Measurements from ENCODE around the gene PACS2.
"Not testable (repeated sequence)": the region's sequence is repeated elsewhere in the genome, so short reads cannot be mapped to it uniquely, and the experiment has no call there.

The PACS2 gene

DNA sequence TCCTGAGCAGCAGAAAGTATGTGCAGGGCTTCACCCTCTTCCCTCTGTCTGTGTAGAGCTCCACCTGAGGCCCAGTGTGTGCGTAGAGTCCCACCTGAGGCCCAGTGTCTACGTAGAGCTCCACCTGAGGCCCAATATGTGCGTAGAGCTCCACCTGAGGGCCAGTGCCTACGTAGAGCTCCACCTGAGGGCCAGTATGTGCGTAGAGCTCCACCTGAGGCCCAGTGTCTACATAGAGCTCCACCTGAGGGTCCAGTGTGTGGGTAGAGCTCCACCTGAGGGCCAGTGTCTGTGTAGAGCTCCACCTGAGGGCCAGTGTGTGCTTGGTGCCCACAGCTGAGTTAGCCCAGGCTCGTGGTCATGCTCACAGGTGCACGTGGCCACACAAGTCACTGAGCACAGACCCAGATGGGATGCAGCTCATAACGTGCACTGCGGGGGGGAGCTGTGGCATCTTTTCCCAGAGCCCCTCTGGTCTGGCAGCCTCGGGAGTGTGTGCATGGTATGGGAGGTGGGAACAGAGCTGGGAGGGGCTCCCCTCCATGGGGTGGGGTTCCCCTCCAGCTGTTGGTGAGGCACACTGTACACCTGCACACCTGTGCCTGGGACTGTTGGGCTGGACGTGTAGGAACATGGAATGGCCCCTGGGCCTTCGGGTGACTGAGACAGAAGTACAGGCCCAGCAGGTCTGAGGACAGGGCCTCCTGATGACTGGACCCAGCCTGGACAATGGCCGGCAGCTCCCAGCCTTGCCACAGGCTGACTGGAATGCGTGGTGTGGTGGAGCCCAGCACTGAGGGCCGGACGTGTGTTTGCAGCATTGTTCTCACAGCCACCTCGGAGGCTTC is 20.1 kb downstream of the PACS2 start:
- 93% methylated on average over 17 of the region's 17 CpGs for WGBS
- H3K27ac ChIP-seq (ENCODE audit: low read depth, low read length), result no peak overlapping the region
- no peaks in the 10 kb centered on the region for H3K27me3 ChIP-seq (ENCODE audit: insufficient read depth, low read length)
- peaks cover 8% of the 10 kb centered on the region; the same call in 1 of the 2 replicates for H3K4me1 ChIP-seq (ENCODE audit: insufficient read depth, low read length)
- H3K36me3 ChIP-seq (ENCODE audit: insufficient read depth, low read length), result no peaks in the 10 kb centered on the region
- H3K4me3 ChIP-seq (ENCODE audit: low read length), result no peak overlapping the region
- no peaks in the 10 kb centered on the region for H3K9me3 ChIP-seq (ENCODE audit: insufficient read depth, low read depth, low read length)
- no peak overlapping the region for H3K9ac ChIP-seq (ENCODE audit: low read depth, low read length)

DNA sequence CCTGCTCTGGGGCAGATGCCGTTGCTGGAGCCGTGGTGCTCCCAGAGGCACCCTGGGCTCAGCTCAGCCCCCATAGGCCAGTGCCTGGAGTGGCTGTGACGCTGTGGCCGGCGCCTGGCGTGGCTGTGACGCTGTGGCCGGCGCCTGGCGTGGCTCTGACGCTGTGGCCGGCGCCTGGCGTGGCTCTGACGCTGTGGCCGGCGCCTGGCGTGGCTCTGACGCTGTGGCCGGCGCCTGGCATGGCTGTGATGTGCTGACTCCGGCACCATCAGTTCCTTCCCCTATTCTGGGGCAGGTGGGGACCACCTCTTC is 20.6 kb downstream of the PACS2 start:
- H3K9me3 ChIP-seq (ENCODE audit: insufficient read depth, low read depth, low read length); H3K36me3 ChIP-seq (ENCODE audit: insufficient read depth, low read length); H3K4me1 ChIP-seq (ENCODE audit: insufficient read depth, low read length); H3K9ac ChIP-seq (ENCODE audit: low read depth, low read length); H3K4me3 ChIP-seq (ENCODE audit: low read length); H3K27me3 ChIP-seq (ENCODE audit: insufficient read depth, low read length); H3K27ac ChIP-seq (ENCODE audit: low read depth, low read length): not testable (repeated sequence)
- WGBS, result 97% methylated on average over 22 of the region's 22 CpGs

DNA sequence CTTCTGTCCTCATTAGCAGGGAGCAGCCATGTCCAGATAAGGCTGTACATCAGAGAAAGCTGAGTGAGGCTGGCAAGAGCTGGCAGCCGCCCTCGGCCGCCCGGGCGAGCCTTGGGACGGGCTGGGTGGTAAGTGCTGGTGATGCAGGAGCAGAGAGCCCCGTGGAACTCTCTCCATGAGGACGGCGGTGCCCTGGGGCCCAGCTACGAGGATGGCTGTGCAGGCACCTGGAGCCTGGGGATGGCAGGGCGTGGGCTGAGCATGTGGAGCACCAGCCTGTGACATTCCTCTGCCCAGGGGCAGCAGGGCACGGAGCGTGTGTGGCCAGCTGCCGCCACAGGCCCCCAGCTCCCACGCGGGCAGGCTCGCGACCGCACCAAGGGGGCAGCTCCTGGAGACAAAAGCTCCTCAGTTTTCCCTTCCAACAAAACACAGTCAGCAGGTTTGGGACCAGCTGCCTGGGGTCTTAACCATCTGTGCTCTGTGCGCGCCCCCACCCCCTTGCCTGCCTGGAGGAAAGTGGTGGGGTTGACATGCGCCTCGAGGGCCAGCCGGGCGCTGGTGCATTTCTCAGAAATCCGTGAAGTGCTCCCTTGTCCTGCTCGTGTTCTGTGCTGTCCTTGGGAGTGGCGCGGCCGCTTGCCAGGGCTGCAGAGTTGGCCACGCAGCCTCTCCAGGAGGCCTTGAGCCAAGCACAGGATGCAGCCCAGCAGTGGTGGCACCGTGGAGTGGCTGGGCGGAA is 21.4 kb downstream of the PACS2 start:
- no peak overlapping the region for H3K27ac ChIP-seq (ENCODE audit: low read depth, low read length)
- no peak overlapping the region for H3K9ac ChIP-seq (ENCODE audit: low read depth, low read length)
- H3K27me3 ChIP-seq (ENCODE audit: insufficient read depth, low read length), result no peaks in the 10 kb centered on the region
- WGBS, result 96% methylated on average over 33 of the region's 33 CpGs
- no peaks in the 10 kb centered on the region for H3K4me1 ChIP-seq (ENCODE audit: insufficient read depth, low read length)
- H3K4me3 ChIP-seq (ENCODE audit: low read length), result no peak overlapping the region
- no peaks in the 10 kb centered on the region for H3K36me3 ChIP-seq (ENCODE audit: insufficient read depth, low read length)
- no peaks in the 10 kb centered on the region for H3K9me3 ChIP-seq (ENCODE audit: insufficient read depth, low read depth, low read length)

DNA sequence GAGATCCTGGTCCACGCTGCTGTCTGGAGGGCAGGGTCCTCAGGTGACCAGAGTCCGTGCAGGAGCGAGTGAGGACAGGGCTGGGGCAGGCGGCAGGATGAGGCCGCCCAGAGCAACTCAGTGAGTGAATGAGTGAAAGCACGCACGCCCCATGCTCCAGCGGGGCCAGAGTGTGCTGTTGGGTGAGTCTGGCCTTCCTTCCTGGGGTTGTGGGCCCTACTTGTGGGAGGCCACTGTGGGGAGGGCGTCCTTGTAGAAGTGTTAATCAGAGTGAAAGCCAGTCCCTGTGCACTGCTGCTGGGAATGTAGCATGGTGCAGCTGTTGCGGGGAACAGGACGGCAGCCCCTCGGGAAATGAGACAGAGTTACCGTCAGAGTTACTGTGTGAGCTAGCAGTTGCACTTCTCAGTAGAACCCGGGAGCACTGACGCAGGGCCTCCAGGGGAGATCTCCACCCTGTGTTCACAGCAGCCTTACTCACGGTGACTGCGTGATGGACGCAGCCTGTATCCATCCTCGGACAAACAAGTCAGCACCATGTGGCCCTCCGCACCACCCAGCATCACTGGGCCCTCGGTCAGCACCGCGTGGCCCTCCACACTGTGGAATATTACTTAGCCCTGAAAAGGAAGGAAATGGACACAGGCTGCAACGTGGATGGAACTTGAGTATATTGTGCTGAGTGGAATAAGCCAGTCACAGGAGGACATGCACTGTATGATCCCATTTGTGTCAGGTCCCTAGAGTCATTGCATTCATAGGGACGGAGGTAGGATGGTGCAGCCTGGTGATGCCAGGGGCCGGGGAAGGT is 22.1 kb downstream of the PACS2 start:
- no peaks in the 10 kb centered on the region for H3K4me1 ChIP-seq (ENCODE audit: insufficient read depth, low read length)
- 96% methylated on average over 26 of the region's 26 CpGs for WGBS

DNA sequence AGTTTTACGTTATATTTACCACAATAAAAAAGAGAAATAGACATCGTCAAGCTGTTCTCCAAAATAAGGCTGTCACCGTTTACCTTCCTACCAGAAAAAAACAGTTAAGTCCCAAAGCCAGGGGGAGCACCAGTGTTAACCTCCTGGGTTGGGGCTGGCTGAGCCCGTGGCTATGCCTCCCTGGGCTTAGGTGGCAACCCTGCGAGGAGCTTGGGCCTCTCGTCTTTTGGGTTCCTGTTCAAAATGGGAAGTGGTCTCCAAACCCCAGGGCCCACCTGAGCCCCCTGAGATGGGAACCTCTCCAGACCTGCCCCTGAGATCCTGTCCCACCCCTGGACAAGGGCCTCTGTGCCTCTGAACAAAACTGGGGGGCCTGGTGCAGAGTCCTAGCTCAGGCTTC is 22.9 kb downstream of the PACS2 start:
- H3K9ac ChIP-seq (ENCODE audit: low read depth, low read length), result no peak overlapping the region
- no peaks in the 10 kb centered on the region for H3K9me3 ChIP-seq (ENCODE audit: insufficient read depth, low read depth, low read length)
- H3K4me1 ChIP-seq (ENCODE audit: insufficient read depth, low read length), result no peaks in the 10 kb centered on the region
- no peaks in the 10 kb centered on the region for H3K36me3 ChIP-seq (ENCODE audit: insufficient read depth, low read length)
- H3K27me3 ChIP-seq (ENCODE audit: insufficient read depth, low read length), result no peaks in the 10 kb centered on the region
- H3K27ac ChIP-seq (ENCODE audit: low read depth, low read length), result no peak overlapping the region
- H3K4me3 ChIP-seq (ENCODE audit: low read length), result no peak overlapping the region
- 95% methylated on average over 6 of the region's 6 CpGs for WGBS

More for the DNA sequence above, 22.1 kb downstream of the PACS2 start:
- H3K9ac ChIP-seq (ENCODE audit: low read depth, low read length), result no peak overlapping the region
- no peaks in the 10 kb centered on the region for H3K27me3 ChIP-seq (ENCODE audit: insufficient read depth, low read length)
- no peak overlapping the region for H3K27ac ChIP-seq (ENCODE audit: low read depth, low read length)
- H3K36me3 ChIP-seq (ENCODE audit: insufficient read depth, low read length), result no peaks in the 10 kb centered on the region
- H3K4me3 ChIP-seq (ENCODE audit: low read length), result no peak overlapping the region
- no peaks in the 10 kb centered on the region for H3K9me3 ChIP-seq (ENCODE audit: insufficient read depth, low read depth, low read length)

DNA sequence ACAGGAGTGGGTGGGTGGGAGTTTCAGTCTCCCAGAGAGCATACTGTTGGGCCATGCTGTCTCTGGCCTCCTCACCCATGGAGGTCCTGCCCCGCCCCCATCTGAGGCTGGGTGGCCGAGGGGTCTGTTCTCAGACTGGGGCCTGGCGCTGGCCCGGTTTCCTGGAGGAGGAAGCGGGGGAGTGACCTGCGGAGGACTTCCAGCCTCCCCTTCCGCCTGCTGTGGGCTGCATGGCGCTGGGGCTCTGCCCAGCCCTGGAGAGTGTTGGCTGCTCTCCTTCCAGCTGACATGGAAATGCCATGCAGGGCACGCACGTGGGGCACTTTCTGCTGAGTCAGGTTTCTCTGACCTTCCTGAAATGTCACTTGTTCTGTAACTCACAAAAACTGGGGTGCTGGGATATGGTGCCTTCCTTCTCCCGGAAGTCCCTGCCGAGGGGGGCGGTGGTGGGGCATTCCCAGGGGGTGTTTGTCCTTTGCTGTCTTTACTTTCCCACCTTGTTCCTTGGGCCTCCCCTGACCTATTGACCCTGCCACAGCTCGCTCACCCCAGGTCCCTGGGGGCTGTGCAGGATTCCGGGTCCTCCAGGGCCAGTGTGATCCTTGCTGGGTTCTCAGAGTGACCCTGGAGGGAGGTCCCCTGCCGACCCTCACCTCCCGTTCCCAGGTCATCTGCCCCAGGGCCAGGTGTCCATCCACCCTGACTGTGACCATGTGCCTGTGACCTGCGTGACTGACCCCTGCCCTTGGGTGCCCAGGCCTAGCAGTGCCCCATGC is 23.6 kb downstream of the PACS2 start:
- Histone ChIP-seq H3K36me3 (ENCODE audit: insufficient read depth, low read length) (no peaks in the 10 kb centered on the region), H3K4me3 (ENCODE audit: low read length) (no peak overlapping the region), H3K4me1 (ENCODE audit: insufficient read depth, low read length) (no peaks in the 10 kb centered on the region), H3K9ac (ENCODE audit: low read depth, low read length) (peak overlapping the region; percentile 19; the same call in 1 of the 2 replicates), H3K27me3 (ENCODE audit: insufficient read depth, low read length) (no peaks in the 10 kb centered on the region), H3K9me3 (ENCODE audit: insufficient read depth, low read depth, low read length) (no peaks in the 10 kb centered on the region), H3K27ac (ENCODE audit: low read depth, low read length) (no peak overlapping the region)
- 90% methylated on average over 18 of the region's 18 CpGs for WGBS

DNA sequence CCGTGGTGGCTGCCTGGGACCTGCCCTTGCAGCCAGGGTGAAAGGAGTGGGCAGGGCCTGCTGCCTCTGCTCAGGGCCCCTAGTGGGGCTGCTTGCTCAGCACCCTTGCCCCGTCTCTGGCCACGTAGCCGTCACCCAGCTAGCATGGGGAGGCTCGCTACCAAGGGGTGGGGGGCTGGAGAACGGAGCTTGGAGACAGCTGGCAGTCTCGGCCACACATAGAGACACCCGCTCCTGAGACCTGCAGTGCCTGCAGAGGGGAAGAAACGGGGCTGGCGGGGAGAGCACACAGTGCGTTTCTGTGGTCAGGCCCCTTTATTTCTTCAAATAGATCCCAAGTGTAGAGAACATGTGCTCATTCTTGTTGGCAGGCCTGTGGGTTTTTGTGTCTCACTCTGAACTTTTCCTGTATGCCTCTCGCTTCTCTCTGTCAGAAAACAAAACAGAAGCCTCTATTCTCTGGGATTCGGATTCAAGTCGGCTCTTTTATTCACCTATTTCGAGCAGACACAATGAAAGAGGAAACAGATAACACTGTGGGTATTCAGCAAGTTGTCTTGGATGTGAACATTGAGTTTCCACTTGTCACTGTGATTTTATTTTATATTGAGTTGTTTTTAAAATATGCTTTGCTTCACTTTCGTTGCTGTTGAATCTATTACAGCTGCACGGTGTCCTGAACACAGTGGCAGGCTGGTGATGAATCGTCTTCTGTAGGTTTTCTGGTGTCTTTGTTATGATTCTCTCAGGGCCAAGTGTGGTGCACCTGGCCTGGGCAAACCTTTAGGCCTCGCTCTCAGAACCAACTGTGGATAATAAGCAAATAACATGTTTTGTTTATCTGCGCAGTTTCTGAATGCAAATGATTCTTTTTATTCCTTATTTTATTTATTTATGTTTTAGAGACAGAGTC is 26.5 kb downstream of the PACS2 start:
- no peak overlapping the region for H3K27ac ChIP-seq (ENCODE audit: low read depth, low read length)
- H3K4me3 ChIP-seq (ENCODE audit: low read length), result no peak overlapping the region
- no peaks in the 10 kb centered on the region for H3K27me3 ChIP-seq (ENCODE audit: insufficient read depth, low read length)
- no peak overlapping the region; the same call in 1 of the 2 replicates for H3K9ac ChIP-seq (ENCODE audit: low read depth, low read length)
- peaks cover 3% of the 10 kb centered on the region; the same call in 1 of the 2 replicates for H3K9me3 ChIP-seq (ENCODE audit: insufficient read depth, low read depth, low read length)
- H3K36me3 ChIP-seq (ENCODE audit: insufficient read depth, low read length), result no peaks in the 10 kb centered on the region
- no peaks in the 10 kb centered on the region for H3K4me1 ChIP-seq (ENCODE audit: insufficient read depth, low read length)
- WGBS, result 92% methylated on average over 19 of the region's 20 CpGs

DNA sequence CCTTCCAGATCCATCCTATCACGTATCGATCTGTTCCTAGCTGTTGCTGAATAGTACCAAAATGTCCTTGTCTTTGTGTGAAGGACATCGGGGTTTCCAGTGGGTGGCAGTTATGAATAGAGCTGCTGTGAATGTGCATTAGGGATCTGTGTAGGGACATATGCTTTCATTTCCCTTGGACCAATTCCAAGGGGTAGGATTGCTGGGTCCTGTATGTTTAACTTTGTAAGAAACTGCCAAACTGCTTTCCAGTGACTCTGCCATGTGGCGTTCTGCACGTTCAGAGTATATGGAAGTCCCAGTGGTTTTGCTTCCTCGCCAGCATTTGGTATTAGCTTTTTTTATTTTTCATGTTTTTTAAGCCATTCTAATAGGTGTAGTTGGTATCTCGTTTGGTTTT is 28.6 kb downstream of the PACS2 start:
- Histone ChIP-seq H3K4me1 (ENCODE audit: insufficient read depth, low read length) (no peaks in the 10 kb centered on the region), H3K9me3 (ENCODE audit: insufficient read depth, low read depth, low read length) (peaks cover 3% of the 10 kb centered on the region; the same call in 1 of the 2 replicates), H3K4me3 (ENCODE audit: low read length) (no peak overlapping the region), H3K27ac (ENCODE audit: low read depth, low read length) (no peak overlapping the region), H3K36me3 (ENCODE audit: insufficient read depth, low read length) (no peaks in the 10 kb centered on the region), H3K9ac (ENCODE audit: low read depth, low read length) (no peak overlapping the region), H3K27me3 (ENCODE audit: insufficient read depth, low read length) (no peaks in the 10 kb centered on the region)
- WGBS, result 94% methylated on average over 6 of the region's 7 CpGs

DNA sequence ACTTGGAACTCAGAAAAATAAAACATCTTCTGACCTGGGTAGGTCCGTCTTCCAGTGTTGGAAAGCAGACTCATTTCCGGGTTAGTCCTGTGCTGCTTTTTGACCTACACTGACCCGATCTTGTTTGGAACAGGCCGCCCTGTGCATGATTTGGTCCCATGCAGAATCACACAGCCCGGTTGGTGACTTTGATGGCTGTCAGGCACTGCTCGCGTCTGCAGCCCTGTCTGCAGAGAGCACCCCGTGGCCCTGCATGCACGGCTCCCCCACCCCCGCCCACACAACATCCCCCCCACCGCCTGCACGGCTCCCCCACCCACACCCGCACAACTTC is 31.6 kb downstream of the PACS2 start:
- H3K9me3 ChIP-seq (ENCODE audit: insufficient read depth, low read depth, low read length), result peaks cover 3% of the 10 kb centered on the region; the same call in 1 of the 2 replicates
- H3K4me1 ChIP-seq (ENCODE audit: insufficient read depth, low read length), result no peaks in the 10 kb centered on the region
- 87% methylated on average over 8 of the region's 13 CpGs for WGBS
- no peaks in the 10 kb centered on the region for H3K36me3 ChIP-seq (ENCODE audit: insufficient read depth, low read length)
- no peak overlapping the region for H3K27ac ChIP-seq (ENCODE audit: low read depth, low read length)
- no peaks in the 10 kb centered on the region for H3K27me3 ChIP-seq (ENCODE audit: insufficient read depth, low read length)
- H3K9ac ChIP-seq (ENCODE audit: low read depth, low read length), result no peak overlapping the region
- H3K4me3 ChIP-seq (ENCODE audit: low read length), result no peak overlapping the region
